ENCODE measurements around the gene DDI2.

The DDI2 gene

GRCh38 chr1:15676688-15677661, 59.7 kb downstream of the DDI2 start:
- no peak overlapping the region for H3K9ac ChIP-seq (ENCODE audit: low read depth, low read length, poor library complexity, severe bottlenecking)
- TF ChIP-seq, protein P1, sequence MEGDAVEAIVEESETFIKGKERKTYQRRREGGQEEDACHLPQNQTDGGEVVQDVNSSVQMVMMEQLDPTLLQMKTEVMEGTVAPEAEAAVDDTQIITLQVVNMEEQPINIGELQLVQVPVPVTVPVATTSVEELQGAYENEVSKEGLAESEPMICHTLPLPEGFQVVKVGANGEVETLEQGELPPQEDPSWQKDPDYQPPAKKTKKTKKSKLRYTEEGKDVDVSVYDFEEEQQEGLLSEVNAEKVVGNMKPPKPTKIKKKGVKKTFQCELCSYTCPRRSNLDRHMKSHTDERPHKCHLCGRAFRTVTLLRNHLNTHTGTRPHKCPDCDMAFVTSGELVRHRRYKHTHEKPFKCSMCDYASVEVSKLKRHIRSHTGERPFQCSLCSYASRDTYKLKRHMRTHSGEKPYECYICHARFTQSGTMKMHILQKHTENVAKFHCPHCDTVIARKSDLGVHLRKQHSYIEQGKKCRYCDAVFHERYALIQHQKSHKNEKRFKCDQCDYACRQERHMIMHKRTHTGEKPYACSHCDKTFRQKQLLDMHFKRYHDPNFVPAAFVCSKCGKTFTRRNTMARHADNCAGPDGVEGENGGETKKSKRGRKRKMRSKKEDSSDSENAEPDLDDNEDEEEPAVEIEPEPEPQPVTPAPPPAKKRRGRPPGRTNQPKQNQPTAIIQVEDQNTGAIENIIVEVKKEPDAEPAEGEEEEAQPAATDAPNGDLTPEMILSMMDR (conservative IDR thresholded peaks at IDR 0.05; ENCODE audit: low read length), result no peak
- no peak for TF ChIP-seq EZH2phosphoT487 (IDR thresholded peaks at IDR 0.05; ENCODE audit: borderline replicate concordance)
- H3F3A ChIP-seq (ENCODE audit: low read depth), result no peaks in the 10 kb centered on the region
- no peak overlapping the region for H2AFZ ChIP-seq (ENCODE audit: low read length)
- H3K27me3 ChIP-seq (ENCODE audit: insufficient read depth, low read length, poor library complexity, severe bottlenecking), result no peaks in the 10 kb centered on the region
- no peaks in the 10 kb centered on the region for H3K9me2 ChIP-seq (replicated peaks; ENCODE audit: low read depth, low read length)
- no peaks in the 10 kb centered on the region for H3K4me1 ChIP-seq (ENCODE audit: insufficient read depth, low read length, poor library complexity, severe bottlenecking)
- no peak overlapping the region for H3K4me3 ChIP-seq (ENCODE audit: low read length, poor library complexity, severe bottlenecking)
- H3K9me3 ChIP-seq (ENCODE audit: insufficient read depth, low read depth, low read length), result no peaks in the 10 kb centered on the region
- H4K20me1 ChIP-seq (ENCODE audit: insufficient read depth, low read length, poor library complexity, severe bottlenecking), result no peaks in the 10 kb centered on the region
- no peaks in the 10 kb centered on the region for H3K36me3 ChIP-seq (ENCODE audit: insufficient read depth, low read length)
- no peak overlapping the region for H3K4me2 ChIP-seq (ENCODE audit: low read depth, low read length, poor library complexity, severe bottlenecking)
- no peaks in the 10 kb centered on the region for H3K79me2 ChIP-seq (ENCODE audit: insufficient read depth, low read length)

DNA sequence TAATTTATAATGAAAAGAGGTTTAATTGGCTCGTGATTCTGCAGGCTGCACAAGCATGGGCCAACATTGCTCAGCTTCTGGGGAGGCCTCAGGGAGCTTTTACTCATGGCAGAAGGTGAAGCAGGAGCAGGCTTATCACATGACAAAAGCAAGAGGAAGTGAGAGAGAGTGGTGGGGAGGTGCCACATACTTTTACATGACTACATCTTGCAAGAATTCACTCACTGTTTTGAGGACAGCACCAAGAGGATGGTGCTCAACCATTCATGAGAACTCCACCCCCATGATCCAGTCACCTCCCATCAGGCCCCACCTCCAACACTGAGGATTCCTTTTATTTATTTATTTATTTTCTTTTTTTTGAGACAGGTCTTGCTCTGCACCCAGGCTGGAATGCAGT, 61.3 kb downstream of the DDI2 start:
- no peak overlapping the region for H3K4me2 ChIP-seq (ENCODE audit: low read depth, low read length, poor library complexity, severe bottlenecking)
- TF ChIP-seq, protein P1 (conservative IDR thresholded peaks at IDR 0.05; ENCODE audit: low read length), result no peak
- TF ChIP-seq EZH2phosphoT487 (IDR thresholded peaks at IDR 0.05; ENCODE audit: borderline replicate concordance), result no peak
- no peaks in the 10 kb centered on the region for H3K27me3 ChIP-seq (ENCODE audit: insufficient read depth, low read length, poor library complexity, severe bottlenecking)
- no peaks in the 10 kb centered on the region for H4K20me1 ChIP-seq (ENCODE audit: insufficient read depth, low read length, poor library complexity, severe bottlenecking)
- H3K4me1 ChIP-seq (ENCODE audit: insufficient read depth, low read length, poor library complexity, severe bottlenecking), result peaks cover 2% of the 10 kb centered on the region
- H3K36me3 ChIP-seq (ENCODE audit: insufficient read depth, low read length), result no peaks in the 10 kb centered on the region
- H3K79me2 ChIP-seq (ENCODE audit: insufficient read depth, low read length), result peaks cover 1% of the 10 kb centered on the region
- no peaks in the 10 kb centered on the region for H3F3A ChIP-seq (ENCODE audit: low read depth)
- no peaks in the 10 kb centered on the region for H3K9me3 ChIP-seq (ENCODE audit: insufficient read depth, low read depth, low read length)
- no peak overlapping the region for H3K4me3 ChIP-seq (ENCODE audit: low read length, poor library complexity, severe bottlenecking)
- H3K9me2 ChIP-seq (replicated peaks; ENCODE audit: low read depth, low read length), result no peaks in the 10 kb centered on the region
- no peak overlapping the region for H2AFZ ChIP-seq (ENCODE audit: low read length)
- no peak overlapping the region for H3K9ac ChIP-seq (ENCODE audit: low read depth, low read length, poor library complexity, severe bottlenecking)

DNA sequence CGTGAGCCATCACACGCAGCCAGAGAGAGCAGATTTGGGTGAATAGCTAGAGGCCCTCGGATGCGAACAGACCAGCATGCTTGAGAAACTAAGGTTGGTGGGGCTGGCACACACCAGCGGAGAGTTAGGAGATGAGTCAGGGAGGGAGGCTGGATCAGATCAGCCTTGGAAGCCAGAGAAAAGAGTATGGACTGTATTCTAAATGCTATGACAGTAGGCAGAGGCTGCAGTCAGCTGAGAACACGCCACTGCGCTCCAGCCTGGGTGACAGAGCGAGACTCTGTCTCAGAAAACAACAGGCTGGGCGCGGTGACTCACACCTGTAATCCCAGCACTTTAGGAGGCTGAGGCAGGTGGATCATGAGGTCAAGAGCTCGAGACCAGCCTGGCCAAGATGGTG, 62.9 kb downstream of the DDI2 start:
- Histone ChIP-seq H3K9me3 (ENCODE audit: insufficient read depth, low read depth, low read length) (no peaks in the 10 kb centered on the region), H4K20me1 (ENCODE audit: insufficient read depth, low read length, poor library complexity, severe bottlenecking) (peaks cover 5% of the 10 kb centered on the region), H3K4me2 (ENCODE audit: low read depth, low read length, poor library complexity, severe bottlenecking) (no peak overlapping the region), H3K27me3 (ENCODE audit: insufficient read depth, low read length, poor library complexity, severe bottlenecking) (no peaks in the 10 kb centered on the region), H3K36me3 (ENCODE audit: insufficient read depth, low read length) (no peaks in the 10 kb centered on the region), H2AFZ (ENCODE audit: low read length) (no peak overlapping the region), H3K9ac (ENCODE audit: low read depth, low read length, poor library complexity, severe bottlenecking) (no peak overlapping the region), H3K9me2 (replicated peaks; ENCODE audit: low read depth, low read length) (no peaks in the 10 kb centered on the region), H3F3A (ENCODE audit: low read depth) (no peaks in the 10 kb centered on the region), H3K4me1 (ENCODE audit: insufficient read depth, low read length, poor library complexity, severe bottlenecking) (peaks cover 10% of the 10 kb centered on the region), H3K79me2 (ENCODE audit: insufficient read depth, low read length) (peaks cover 14% of the 10 kb centered on the region), H3K4me3 (ENCODE audit: low read length, poor library complexity, severe bottlenecking) (no peak overlapping the region)
- TF ChIP-seq, protein P1 (conservative IDR thresholded peaks at IDR 0.05; ENCODE audit: low read length), result no peak
- TF ChIP-seq EZH2phosphoT487 (IDR thresholded peaks at IDR 0.05; ENCODE audit: borderline replicate concordance), result no peak

All from Loucy (cell line).